Measurements from ENCODE around the gene ADAMTSL2. TPM values are rescaled to one million over a fixed set of nuclear protein-coding genes. Genes with fewer than 3 reads are reported as not detected.

Gene ADAMTSL2
- total RNA-seq, 4 donors from 2014 or later: 0.34 to 0.75 (median 0.57) TPM

DNA sequence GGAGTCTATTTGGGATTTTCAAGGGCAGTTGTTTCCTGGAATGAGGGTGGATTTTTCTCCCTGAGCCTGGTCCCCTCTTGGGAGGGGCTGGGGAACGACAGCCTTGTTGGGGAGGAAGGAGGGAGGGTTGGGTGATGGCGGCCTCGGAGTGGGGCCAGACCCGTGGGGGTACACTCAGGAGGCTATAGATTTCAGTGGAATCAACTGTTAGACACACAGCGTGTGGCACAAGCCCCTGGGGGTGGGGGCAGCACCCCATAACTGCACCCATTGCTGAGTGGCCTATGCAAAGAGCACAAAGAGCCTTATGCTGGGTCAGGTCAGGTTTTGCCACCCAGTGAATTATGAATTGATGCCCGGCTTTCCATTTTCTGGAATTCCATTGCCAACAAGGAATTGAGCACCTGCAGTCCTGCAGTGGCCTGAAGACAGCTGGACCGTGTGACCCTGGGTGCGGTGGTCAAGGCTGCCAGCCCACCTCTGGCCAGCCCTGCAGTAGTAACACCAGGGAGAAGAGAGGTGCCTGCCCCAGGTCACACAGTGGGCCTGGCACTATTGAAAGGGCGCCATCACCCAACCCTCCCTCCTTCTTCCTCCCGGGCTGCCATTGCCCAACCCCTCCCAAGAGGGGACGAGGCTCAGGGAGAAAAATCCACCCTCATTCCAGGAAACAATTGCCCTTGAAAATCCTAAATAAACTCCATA is 18.1 kb upstream of the ADAMTSL2 start:
- TF ChIP-seq, protein P1, sequence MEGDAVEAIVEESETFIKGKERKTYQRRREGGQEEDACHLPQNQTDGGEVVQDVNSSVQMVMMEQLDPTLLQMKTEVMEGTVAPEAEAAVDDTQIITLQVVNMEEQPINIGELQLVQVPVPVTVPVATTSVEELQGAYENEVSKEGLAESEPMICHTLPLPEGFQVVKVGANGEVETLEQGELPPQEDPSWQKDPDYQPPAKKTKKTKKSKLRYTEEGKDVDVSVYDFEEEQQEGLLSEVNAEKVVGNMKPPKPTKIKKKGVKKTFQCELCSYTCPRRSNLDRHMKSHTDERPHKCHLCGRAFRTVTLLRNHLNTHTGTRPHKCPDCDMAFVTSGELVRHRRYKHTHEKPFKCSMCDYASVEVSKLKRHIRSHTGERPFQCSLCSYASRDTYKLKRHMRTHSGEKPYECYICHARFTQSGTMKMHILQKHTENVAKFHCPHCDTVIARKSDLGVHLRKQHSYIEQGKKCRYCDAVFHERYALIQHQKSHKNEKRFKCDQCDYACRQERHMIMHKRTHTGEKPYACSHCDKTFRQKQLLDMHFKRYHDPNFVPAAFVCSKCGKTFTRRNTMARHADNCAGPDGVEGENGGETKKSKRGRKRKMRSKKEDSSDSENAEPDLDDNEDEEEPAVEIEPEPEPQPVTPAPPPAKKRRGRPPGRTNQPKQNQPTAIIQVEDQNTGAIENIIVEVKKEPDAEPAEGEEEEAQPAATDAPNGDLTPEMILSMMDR (IDR thresholded peaks at IDR 0.05; ENCODE audit: low read depth): no peak

DNA sequence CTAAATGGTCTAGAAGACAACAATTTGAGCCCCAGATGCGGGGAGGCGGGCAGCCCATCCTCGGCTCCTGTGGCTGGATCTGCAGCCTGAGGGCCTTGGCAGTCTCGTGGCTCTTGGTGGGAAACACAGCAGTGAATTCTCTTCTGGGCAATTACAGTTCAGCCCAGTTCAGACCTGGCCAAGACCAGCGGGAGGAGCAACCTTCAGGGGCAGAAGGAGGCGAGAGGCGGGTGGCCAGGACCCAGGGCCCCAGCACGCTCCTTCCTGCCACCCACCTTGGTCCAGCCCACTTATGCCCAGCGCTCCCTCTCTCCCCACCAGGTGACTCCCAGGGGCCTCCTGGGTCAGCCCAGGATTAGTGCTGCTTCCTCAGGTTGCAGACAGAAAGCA is 17.5 kb upstream of the ADAMTSL2 start:
- TF ChIP-seq, protein P1 (IDR thresholded peaks at IDR 0.05; ENCODE audit: low read depth): no peak

DNA sequence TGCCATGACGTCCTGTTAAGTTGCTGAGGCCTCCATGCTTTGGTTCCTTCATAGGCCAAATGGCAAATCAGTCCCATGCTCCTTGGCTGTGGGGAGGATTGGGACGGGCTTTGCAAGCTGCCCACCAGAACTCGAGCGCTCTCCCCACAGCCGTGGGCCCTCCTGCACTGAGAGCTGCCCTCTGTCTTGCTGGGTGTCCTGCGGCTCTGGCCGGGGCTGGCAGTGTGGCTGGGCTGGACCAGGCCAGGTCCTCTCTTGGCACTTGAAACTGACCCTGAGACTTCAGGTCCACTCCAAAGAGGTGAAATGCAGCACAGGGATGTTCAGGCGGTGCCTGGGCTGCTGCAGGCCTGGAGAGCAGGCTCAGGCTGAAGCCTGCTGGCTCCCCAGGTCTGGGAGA is 16.8 kb upstream of the ADAMTSL2 start:
- TF ChIP-seq, protein P1 (IDR thresholded peaks at IDR 0.05; ENCODE audit: low read depth): no peak

DNA sequence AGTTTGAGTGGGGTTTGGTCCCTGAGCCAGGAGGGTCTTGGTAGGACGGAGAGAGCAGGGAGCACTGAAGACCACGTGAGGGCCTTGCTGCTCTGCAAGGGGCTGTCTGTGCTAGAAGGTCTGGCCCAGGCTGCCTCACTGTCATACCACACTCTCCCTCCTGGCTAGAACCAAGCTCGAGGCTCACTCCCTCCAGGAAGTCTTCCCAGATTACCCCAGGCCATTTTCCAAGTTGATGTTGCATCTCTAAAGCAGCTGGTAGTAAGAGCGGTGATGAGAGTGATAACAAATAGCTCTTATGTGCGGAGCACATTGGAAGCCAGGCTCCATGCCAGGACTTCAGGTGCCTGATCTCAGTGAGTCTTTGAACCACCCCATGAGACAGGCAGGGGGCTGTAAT is 16.3 kb upstream of the ADAMTSL2 start:
- TF ChIP-seq, protein P1 (IDR thresholded peaks at IDR 0.05; ENCODE audit: low read depth): no peak

DNA sequence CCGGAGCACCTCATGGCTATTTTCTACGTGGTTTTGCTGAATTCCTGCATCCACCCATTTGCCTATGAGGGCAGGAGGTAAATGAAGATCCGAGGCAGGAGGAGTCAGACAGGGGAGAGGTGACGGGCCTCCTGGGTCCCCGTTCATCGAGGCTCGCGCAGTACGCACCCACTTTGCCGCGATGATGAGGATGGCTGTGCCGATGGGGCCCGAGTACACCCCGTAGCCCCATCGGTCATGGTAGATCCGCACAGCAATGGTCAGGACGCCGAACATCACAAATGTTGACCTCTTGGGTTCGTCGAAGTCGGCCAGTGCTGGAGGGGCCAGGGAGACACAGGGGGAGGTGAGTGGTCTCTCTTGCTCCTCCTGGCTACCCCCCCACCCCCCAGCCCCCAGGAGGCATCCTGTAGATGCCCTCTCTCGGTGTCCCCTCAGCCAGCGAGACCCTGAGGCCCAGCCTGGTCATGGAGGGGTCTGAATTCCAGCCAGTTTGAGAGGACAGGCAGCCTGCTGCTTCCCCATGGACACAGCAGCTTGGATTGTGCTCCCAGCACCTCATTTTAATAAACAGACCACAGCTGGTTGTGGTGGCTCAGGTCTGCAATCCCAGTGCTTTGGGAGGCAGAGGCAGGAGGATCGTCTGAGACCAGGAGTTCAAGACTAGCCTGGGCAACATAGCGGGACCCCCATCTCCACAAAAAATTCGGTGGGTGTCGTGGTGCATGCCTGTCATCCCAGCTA is 15.6 kb upstream of the ADAMTSL2 start:
- TF ChIP-seq, protein P1 (IDR thresholded peaks at IDR 0.05; ENCODE audit: low read depth): no peak

DNA sequence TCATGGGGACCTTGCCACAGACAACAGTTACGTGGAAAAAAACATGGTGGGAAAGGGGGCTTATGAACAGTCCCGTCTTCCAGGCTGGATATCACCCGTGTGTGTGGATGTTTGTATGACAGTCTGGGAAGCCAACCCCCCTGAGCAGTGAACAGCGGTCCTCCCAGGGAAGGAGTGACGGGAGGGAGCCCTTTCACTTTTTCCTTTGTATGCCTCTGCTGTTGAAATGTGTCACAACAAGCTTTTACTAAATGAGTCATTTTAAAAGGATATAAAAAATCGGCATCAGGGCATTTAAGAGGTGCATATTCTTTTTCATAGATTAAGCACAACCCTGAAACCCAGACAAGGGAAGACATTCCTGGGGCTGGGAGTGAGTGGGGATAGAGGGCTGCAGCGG is 14.8 kb upstream of the ADAMTSL2 start:
- TF ChIP-seq, protein P1 (IDR thresholded peaks at IDR 0.05; ENCODE audit: low read depth): no peak

DNA sequence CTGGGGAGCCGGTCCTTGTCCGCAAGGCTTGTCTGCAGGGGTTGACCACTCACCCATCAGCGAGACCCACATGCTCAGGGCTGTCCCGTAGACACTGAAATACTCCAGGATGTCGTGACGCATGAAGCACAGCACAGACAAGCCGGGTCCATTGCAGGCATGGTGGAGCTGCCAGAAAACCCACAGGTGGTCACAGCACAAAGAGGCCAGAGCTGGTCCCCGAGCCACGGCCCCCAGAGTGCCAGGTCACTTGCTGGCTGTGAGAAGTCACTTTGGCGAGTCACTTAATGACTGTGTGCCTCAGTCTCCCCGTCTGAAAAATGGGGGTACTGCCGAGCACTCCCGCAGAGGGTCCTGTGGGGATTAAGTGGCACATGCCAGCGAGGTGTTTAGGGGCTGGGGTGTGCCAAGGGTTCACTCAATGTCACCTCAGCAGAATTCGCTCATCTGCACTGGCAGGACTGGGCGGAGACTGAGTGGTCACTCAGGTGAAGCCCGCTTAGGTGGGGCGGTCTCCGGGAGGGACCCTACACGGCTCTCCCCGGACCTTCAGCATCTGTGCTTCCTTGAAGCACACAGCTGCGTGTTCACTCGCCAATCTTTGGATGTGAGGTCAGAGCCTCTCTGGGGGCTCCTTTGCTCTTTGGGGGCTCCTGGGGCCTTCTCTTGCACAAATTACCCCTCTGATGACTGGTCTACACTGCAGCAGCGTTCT is 14.2 kb upstream of the ADAMTSL2 start:
- TF ChIP-seq, protein P1 (IDR thresholded peaks at IDR 0.05; ENCODE audit: low read depth): no peak

Measured in subcutaneous adipose tissue (tissue), 4 donors.